HG03439 (cell line): ENCODE data around the gene CD8B.

Experiments used
- ATAC-seq: cut with Tn5 transposase; IDR thresholded peaks from one replicate; pipeline ENCODE4 v1.9.1; 2021; ENCODE audit warnings: mild to moderate bottlenecking, moderate library complexity; ENCODE audit not compliant: unreplicated experiment

Gene CD8B

DNA sequence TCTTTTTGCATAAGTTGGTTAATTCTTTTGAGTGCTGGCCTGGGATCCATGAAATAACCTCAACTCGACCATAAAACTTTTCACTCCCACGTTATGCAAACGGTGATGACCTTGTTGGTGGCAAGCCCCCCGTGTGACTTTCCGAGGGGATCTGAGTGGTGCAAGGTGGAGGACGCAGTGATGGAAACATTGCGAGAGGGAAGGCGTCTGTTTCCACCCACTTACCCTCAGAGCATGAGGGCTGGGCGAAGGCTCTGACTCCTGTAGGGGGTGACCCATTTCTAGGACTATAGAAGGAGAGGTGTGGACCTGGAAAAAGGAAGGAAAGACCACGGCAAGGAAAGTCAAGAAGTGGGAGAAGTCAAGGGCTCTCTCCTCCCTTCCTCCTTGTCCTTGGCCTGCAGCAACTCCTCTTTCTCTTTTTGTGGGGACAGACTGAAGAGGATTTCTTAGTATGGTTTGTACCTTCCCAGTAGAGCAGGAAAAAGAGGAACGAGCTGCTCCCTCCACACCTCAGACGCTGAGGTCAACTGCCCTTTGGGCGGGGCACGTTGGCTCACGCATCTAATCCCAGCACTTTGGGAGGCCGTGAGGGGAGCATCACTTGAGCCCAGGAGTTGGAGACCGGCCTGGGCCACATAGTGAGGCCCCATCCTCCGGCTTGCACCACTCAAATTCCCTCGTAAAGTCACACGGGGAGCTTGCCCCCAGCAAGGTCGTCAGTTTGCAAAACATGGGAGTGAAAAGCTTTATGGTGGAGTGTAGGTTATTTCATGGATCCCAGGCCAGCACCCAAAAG, 55.4 kb downstream of the CD8B start:
- ATAC-seq, result no peak

DNA sequence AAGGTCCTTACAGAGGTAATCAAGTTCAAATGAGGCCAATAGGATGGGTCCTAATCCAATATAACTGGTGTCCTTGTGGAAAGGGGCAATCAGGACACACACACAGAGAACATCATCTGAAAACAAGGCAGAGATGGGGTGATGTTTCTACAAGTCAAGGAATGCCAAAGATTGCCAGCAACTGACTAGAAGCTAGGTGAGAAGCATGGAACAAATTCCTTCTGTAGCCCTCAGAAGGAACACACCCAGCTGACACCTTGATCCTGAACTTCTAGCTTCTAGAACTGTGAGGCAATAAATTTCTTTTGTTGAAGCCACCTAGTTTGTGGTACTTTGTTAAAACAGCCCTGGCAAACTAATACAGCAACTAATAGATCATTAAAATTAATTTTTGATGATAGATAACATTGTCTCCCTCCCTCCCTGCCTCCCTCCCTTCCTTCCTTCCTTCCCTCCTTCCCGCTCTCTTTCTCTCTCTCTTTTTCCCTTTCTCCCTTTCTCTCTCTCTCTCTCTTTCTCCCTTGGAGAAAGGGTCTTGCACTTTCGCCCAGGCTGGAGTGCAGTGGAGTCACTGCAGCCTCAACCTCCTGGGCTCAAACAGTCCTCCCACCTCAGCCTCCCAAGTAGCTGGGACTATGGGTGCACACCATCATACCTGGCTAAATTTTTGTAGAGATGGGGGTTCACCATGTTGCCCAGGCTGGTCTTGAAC, 60.7 kb downstream of the CD8B start:
- no peak for ATAC-seq

DNA sequence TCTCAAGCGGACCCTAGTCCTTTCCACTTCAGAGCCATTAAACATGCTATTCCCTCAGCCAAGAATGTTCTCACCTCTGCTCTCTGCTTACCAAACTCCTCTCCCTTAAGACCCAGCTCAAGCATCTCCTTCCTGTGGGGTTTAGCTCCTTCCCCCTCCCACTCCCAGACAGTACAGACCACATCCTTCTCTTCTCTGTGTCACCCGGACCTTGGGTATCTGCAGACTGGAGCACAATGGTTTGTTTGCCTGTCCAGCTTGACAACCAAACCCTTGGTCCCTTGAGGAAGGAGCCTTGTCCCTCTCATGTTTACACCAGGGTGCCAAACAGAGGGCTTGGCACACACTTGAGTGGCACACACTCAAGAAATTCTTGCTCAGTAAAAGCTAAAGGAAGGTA, 66.8 kb downstream of the CD8B start:
- no peak for ATAC-seq

DNA sequence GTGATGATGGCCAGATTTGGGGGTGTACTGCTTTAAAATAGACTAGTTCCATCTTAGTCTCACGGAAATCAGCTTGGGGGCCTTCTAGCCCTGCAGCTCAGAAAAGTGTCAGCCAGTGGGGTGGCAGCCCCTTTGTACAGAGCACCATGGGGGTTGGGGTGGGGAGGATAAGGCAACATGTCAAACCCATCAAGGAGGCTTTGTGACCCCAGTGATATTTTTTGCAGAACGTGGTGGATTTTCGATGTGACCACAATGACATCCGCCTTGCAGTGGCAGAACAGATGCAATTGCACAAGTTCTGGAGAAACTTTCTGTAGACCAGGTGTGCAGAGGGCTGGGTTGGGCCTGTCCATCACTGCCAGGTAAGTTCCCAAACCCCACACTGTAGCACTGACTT, 67.9 kb downstream of the CD8B start:
- ATAC-seq, result no peak

DNA sequence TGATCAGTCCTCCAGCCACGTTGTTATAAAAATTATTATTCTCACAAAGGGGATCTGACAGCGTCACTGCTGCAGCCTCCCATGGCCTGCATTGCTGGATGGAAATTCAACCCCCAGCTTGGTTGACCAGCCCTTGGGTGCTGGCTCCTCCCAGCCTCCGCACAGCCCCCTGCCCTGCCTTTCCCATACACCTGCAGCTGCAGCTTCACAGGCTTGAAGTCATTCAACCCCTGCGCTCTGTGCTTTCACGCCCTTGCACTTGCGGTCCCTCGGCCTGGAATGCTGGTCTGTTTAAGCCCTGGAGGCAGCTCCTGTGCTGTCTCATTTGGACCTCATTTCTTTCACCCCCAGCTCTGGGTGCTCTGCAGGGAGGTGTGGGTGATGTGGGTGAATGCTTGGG, 70.1 kb downstream of the CD8B start:
- no peak for ATAC-seq

DNA sequence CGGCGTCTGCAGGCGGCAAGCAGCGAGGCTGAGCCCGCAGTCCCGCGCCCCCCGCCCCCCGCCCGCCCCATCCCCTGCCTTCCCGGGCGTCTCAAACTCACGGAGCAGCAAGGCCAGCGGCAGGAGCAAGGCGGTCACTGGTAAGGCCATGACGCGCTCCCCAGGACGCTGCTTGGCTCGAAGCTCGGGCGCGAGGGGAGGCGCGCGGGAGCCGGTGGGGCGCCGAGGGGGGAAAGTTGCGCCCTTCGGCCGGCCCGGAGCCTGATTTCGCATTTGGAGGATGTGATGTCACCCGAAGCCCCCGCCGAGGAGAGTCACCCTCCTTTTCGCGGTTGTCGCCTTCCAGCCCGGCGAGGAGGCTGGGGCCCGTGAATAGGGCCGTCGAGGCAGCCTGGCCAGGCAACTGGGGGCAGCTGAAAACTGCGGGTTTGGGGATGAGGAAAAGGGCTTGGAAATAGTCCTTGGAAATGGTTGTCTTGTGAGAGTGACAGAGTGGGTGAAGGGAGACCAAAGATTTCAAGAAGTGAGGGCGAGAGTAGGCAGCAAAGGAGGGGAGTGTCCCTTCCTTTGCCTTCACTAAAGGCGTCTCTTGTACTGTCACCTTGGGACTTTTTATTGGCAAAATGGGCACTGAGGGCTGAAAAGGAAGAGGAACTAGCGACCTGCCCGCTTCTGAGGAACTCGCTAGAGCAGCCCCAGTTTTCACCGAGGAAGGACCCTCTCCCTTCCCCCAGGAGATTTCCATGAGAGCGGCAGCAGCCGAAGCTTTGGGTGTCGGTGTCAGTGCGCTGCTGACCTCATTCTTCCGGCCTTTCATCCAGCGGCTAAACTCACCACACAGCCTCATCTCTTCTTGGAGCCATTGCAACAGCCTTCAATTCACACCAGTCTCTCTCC, 70.8 kb downstream of the CD8B start, which contains the start of gene CD8A:
CD8A (minus strand) TSS at position 238 of the 897 bp plus-strand sequence; CDS start at position 150, 88 bp downstream.
- ATAC-seq, result no peak

DNA sequence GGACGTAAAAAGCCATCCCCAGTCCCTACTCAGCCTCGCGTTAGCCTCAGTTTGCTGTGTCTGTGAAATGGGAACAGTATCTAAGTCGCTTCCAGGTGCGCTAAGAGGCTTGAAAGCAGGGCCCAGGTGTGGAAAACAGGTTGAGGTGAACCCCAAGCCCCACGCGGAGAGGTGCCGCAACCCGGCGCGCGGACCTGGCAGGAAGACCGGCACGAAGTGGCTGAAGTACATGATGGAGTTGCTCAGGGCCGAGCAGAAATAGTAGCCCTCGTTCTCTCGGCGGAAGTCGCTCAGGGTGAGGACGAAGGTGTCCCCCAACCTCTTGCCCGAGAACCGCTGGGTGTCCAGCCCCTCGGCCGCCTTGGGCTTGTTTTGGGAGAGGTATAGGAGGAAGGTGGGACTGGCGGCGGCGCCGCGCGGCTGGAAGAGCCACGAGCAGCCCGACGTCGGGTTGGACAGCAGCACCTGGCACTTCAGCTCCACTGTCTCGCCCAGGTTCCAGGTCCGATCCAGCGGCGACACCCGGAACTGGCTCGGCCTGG, 71.5 kb downstream of the CD8B start:
- no peak for ATAC-seq

DNA sequence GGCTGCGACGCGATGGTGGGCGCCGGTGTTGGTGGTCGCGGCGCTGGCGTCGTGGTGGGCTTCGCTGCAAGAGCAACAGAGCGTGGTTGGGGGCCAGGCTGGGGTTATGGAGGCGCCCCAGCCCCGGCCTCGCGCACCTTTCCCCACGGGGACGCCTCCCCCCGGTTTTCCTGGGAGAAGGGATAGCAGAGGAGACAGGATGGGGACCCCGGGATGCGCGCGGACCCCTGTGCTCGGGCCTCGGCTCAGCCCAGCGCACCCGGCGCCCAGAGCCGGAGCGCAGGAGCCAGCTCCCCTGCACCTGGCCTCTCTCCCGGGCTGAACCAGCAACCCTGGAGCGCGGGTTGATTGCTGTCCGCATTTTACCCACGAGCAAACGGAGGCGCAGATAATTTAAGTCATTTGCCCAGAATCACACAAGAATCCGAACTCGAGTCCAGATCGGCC, 72.0 kb downstream of the CD8B start:
- no peak for ATAC-seq

DNA sequence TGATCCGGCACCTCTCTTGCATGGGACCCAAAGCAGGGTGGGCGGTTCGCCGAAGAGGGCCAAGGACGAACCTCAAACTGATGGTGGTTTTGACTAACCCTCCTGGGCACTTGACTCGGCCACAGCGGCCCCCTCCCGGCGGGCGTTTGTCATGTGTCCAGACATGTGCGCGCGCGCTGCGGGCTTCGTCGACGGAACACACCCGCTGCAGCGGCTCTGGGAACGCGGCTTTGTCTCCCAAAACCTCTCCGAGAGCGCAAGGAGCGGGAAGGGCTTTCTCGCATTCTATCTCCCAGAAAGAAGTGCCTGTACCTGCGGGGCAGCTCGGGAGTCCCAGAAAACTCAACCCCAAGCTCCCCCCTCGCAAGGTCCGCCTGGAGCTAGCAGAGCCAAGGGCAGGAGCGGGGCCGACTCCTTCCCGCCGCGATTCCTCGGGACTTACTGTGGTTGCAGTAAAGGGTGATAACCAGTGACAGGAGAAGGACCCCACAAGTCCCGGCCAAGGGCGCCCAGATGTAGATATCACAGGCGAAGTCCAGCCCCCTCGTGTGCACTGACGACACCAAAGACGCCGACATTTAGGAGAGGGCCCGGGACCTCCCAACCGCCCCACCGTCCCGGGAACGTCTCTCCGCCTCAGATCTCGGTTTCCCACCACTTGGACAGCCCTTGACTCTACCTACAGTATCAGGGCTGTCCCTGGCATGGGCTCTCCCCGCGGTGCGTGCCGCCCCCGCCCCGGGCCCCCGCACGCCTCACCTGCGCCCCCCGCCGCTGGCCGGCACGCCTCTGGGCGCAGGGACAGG, 72.6 kb downstream of the CD8B start:
- no peak for ATAC-seq

DNA sequence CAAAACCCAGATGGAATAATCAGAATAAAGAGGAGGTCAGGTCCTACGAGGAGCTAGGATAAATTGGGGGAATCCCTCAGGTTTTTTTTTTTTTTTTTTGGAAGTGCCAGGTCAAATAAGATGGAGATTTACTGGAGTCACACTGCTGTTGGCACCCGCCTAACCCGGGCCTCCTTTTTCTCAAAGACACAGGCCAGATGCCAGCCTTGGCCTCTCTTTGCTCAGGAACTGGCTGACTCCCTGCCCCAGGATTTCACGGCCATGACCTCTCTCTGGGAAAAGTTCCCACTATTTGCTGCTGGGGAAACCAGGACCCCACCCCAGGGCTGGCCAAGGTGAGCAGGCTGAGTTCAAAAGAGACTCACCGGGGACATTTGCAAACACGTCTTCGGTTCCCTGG, 73.5 kb downstream of the CD8B start:
- ATAC-seq, result no peak

DNA sequence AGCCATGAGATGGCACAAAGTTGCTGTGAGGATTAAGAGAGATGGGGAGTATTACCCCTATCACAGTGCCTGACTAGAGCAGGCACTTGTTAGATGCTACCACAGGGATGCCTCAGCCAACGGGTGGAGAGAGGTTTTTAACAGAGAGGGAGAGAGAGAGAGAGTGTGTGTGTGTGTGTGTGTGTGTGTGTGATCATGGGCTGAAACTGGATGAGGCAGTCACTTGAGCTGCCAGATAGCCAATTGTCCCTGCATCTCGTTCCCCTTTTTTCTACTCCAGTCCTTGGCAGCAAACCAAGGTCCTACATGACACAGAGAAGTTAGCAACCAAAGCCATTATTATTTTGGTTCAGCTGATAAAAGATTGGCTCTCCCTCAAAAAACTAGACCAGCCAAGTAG, 74.0 kb downstream of the CD8B start:
- no peak for ATAC-seq

DNA sequence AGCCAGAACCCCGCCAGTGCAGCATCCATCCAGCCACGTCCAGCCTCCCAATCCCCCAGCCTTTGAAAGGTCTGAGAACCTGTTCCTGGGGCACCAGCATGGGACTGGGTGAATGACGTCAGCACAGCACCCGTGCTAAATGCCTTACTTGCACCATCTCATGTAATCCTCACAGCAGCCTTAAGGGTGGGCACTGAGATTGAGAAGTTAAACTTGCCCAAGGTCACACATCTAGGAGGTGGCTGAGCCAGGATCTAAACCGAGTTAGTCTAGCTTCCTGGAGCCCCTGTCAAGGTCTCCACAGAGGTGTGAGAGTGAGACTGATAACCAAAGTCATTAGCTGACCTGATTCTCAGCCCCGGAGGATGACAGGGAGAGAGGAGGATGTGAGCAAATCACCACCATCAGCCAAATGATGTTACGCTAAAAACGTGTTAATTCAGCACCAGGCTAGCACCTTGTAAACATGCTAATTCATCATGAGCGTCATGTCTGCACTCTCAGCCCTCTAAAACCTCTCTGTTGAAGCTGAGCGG, 75.6 kb downstream of the CD8B start:
- ATAC-seq, result no peak

DNA sequence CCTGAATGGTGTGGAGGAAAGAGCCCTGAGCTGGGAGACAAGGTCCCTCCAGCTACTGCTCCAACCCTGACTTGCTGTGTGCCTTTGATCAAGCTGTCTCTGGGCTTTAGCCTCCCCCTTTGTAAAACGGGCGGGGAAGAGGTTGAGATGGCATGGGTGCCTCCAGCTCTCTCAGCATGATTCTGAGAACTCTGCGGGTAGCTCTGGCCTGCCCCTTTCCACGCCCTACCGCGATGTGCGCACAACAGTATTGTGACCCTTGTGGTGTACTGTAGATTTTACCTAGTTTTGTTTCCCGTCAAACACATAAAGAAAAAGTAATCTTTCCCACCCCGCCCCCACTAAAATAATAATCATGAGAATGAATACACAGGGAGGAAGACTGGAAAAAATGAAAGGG, 76.2 kb downstream of the CD8B start:
- ATAC-seq, result no peak

DNA sequence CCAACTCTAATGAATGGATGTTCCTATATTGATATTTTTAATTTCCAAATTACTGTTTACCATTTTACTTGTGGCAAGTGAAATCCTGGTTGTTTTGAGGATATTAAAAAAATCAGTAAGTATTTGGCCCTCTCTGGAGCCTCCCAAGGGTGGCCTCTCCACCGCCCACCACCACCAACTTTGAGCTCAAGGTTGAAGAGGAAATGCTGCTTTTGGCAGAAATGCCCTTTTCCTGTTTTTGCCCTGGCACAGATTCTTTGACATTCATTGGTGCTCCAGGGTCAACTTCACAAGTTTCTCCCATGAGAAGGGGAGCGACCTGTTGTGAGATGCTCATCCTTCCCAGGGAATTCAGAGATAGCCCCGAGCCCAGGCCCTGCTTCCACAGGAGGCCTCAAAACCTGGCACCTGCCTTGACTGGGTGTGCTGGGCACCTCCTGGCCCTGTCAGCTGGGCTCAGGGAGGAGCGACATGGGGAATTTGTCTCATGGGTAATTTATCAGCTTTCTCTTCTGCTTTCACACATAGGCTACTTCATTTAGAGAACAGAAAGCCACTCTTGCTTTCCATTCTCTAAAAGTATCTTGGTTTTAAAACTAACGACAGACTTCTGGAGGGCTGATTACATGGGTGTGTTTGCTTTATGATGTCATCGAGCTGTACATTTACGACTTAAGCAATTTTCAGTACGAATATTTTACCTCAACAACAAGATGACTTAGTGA, 77.9 kb downstream of the CD8B start:
- ATAC-seq, result peak; percentile 79

DNA sequence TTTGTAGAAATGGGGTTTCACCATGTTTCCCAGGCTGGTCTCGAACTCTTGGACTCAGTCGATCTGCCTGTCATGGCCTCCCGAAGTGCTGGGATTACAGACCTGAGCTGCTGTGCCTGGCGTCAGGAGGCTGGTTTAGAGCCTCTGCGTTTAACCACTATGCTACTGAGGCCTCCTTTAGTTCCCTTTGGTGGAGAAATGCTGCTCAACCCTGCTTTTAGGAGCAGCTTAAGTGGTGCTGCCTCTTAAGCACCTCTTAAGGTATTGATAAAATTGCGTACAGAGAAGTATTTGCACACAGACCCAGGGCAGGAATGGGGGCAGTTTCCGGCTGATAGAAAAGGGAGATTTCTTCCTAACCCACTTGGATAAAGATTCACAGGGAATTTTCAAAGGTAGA, 78.9 kb downstream of the CD8B start:
- no peak for ATAC-seq

DNA sequence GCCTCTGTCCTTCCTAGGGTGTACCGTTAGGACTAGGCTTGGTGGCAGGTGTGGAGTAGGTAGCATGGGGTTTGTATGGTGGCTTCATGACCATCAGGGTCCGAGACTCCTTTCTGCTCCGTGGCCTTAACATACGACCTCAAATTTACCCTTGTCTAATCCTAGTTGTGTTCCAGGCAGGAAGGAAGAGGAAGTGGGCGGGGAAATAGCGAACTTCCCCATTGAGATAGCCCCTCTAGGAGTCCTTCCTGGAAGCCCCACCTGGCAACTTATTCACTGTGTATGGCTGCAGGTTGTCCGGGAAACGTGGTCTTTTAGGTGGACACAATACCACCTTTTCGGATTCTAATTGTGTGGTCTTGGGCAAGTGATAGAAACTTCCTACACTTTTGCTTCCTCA, 80.3 kb downstream of the CD8B start:
- ATAC-seq, result no peak

DNA sequence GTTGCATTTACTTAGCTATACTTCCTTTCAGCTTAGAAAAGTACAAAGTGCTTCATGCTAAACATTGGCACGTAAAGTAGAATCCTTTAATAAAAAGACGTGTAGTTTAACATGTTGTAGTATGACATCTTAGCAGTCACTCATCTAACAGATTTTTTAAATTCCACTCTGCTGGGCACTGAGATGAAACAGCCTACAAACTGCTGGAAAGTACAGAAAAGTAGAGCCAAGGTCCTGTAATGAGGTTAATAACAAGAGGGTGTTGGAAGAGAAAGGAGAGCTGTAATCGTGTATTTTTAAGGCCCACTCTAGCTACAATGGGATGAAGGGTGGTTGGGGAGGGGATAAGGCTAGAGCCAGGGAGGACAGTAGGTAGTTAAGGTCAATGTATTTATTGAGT, 81.7 kb downstream of the CD8B start:
- ATAC-seq, result no peak

DNA sequence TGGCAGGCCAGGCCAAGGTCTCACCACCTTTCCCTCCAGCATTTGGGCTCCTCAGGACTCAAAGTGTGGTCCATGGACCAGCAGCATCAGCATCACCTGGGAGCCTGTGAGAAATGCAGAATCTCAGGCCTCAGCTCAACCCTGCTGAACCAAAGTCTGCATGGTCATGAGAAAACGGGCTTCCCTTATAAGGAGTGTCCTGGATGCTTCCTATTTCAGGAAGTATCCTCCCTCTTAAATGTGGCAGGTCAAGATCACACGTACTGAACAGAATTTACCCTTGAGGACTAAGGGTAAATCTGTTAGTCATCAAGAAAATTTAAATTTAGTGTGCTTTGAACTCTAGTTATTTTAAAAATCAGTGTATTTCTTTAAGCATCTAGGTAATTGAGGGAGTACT, 82.7 kb downstream of the CD8B start:
- ATAC-seq, result no peak

DNA sequence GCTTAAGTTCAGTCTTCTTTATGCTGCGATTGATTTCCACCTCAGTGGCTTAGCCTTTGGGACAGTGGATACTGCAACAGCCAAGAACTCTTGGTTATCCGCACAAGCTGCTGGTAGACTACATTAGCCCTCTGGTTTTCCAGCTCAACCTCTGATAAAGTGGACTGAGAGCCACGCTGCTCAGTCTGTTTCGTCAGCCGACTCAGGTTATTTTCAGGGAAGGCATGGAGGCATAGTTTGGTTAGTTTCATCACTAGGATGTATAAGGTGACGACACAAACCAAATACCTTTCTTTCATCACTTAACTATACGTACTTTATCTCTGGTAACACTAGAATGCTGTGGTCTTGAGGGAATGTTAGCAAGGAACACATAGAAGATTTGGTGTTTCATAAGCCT, 85.2 kb downstream of the CD8B start:
- ATAC-seq, result no peak
